ENCODE data around the gene RBM19.

The RBM19 gene

DNA sequence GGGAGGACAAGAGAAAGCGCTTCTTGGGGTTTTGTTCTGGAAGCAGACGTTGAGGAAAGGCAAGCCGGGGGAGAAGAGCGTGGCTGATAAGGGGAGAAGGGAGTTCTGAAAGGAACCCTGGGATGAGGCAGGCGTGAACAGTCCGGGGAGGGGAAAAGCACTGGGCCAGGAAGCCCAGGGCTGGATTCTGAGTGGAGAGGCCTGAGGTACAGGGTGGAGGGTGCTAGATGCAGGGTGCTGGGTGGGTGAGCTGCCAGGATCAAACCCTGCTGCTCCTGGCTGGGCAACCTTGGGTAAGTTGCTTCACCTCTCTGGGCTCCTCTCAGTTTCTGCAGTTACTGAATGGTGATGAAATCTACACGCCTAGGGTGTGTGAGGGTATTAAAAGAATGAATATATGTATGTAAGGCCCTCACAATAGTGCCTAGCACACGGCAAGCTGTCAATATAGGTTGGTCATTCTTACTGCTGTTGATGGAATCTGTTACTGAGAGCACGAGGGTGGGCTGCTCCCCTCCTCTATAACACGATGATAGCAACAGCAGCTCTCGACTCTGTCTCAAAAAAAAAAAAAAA, 138.5 kb downstream of the RBM19 start:
- no peaks in the 10 kb centered on the region for H3K36me3 ChIP-seq (ENCODE audit: control insufficient read depth, low read depth, low read length)
- no peaks in the 10 kb centered on the region for H3K4me1 ChIP-seq (ENCODE audit: control insufficient read depth, low read depth, low read length)
- H3K9me3 ChIP-seq (ENCODE audit: control insufficient read depth, low read depth, low read length), result no peaks in the 10 kb centered on the region
- no peak overlapping the region for H3K9ac ChIP-seq (ENCODE audit: low read length)
- no peak overlapping the region for H3K4me3 ChIP-seq (ENCODE audit: low read length)
- no peaks in the 10 kb centered on the region for H3K27me3 ChIP-seq (ENCODE audit: control insufficient read depth, insufficient read depth, low read length)
- no peak overlapping the region for H3K27ac ChIP-seq (ENCODE audit: low read length)

DNA sequence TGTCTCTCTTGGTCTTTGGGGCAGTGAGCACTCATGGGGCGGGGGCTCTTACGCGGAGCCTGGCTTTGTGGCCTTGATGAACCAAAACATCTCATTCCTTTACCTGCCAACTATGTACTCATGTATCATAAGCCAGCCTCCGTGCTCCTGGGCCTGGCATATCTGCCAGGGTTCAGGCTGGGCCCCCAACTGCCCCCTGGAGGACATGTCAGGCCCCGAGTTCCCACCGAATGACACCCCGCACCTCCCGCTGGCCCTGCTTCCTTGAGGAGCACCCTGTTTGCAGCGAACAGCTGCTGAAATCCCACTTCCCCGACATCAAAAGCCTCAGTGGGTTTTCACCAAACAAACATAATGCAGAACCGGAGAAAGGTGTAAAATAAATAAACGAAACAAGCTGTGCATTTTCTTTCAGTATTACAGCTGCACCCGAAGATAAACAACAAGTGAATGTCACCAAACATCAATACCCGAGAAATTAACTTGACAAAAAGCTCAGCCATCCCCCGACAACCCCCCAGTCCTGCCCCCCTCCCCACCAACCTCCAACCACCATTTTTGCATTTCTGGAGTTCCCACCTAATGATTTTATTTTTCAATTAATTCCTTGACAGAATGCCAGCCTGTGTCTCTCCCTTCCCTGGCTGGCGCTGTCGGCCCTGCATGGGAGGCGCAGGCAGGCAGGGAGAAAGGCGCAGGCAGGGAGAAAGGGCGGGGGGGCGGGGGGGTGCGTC, 139.2 kb downstream of the RBM19 start:
- H3K9me3 ChIP-seq (ENCODE audit: control insufficient read depth, low read depth, low read length), result no peaks in the 10 kb centered on the region
- no peak overlapping the region for H3K9ac ChIP-seq (ENCODE audit: low read length)
- H3K4me3 ChIP-seq (ENCODE audit: low read length), result no peak overlapping the region
- H3K27ac ChIP-seq (ENCODE audit: low read length), result no peak overlapping the region
- no peaks in the 10 kb centered on the region for H3K4me1 ChIP-seq (ENCODE audit: control insufficient read depth, low read depth, low read length)
- H3K36me3 ChIP-seq (ENCODE audit: control insufficient read depth, low read depth, low read length), result no peaks in the 10 kb centered on the region
- H3K27me3 ChIP-seq (ENCODE audit: control insufficient read depth, insufficient read depth, low read length), result no peaks in the 10 kb centered on the region

DNA sequence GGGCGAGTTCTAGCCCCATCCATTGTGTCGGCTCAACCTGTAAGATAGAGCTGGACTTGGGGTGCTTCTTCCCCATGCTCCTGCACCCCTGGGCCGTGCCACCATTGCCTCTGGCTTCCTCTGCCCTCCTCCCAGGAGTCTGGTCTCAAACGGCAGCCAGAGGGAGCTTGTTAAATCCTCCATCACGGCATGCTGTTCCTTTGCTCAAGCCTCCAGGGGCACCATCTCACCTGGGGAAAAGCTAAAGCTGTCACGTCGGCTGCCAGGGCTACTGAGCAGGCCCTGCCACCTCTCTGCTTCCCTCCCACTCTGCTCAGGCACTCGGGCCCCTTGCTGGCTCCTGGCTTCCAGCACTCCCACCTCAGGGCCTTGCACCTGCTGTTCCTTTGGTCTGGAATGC, 140.4 kb downstream of the RBM19 start:
- H3K4me1 ChIP-seq (ENCODE audit: control insufficient read depth, low read depth, low read length), result no peaks in the 10 kb centered on the region
- no peaks in the 10 kb centered on the region for H3K36me3 ChIP-seq (ENCODE audit: control insufficient read depth, low read depth, low read length)
- H3K27me3 ChIP-seq (ENCODE audit: control insufficient read depth, insufficient read depth, low read length), result no peaks in the 10 kb centered on the region
- H3K4me3 ChIP-seq (ENCODE audit: low read length), result no peak overlapping the region
- H3K9ac ChIP-seq (ENCODE audit: low read length), result no peak overlapping the region
- H3K9me3 ChIP-seq (ENCODE audit: control insufficient read depth, low read depth, low read length), result no peaks in the 10 kb centered on the region
- no peak overlapping the region for H3K27ac ChIP-seq (ENCODE audit: low read length)

DNA sequence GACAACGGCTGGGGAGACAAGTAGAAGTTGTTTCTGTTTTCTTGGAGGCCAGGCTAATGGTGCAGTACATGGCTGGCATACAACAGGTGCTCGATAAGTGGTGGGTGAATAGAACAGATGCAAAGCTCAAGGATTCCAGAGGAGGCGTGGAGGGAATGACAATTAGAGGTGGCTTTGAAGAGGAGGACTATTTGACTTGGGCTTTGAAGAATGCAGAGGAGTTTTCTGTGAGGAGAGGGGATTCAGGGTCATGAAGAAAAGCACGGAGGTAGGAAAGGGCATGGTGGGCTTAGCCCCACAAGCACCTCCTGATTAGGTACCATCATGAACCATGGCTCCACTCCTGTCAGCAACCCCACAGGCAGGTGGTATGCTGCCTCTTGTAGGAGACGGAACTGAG, 142.3 kb downstream of the RBM19 start:
- Histone ChIP-seq H3K4me1 (ENCODE audit: control insufficient read depth, low read depth, low read length) (no peaks in the 10 kb centered on the region), H3K27ac (ENCODE audit: low read length) (no peak overlapping the region), H3K9ac (ENCODE audit: low read length) (no peak overlapping the region), H3K27me3 (ENCODE audit: control insufficient read depth, insufficient read depth, low read length) (no peaks in the 10 kb centered on the region), H3K4me3 (ENCODE audit: low read length) (no peak overlapping the region), H3K36me3 (ENCODE audit: control insufficient read depth, low read depth, low read length) (no peaks in the 10 kb centered on the region), H3K9me3 (ENCODE audit: control insufficient read depth, low read depth, low read length) (no peaks in the 10 kb centered on the region)

DNA sequence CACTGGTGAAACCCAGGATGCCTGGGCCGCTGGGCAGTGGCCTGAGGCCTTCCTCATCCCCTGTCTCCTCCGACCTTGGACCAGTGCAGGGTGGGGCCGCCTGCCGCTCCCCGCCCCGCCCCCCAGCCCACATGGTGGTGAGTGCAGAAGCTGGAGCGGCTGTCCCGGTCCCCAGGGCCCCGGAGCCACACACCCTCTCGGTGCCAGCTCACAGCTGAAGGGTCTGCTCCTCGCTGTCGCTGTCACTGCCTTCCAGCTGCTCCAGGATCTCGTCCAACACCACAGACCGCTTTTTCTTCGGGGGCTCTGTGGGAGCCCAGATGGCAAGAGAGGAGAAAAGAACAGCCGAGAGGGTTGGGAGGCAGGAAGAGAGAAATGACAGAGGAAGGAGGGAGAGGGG, 143.1 kb downstream of the RBM19 start:
- Histone ChIP-seq H3K36me3 (ENCODE audit: control insufficient read depth, low read depth, low read length) (no peaks in the 10 kb centered on the region), H3K27me3 (ENCODE audit: control insufficient read depth, insufficient read depth, low read length) (no peaks in the 10 kb centered on the region), H3K9me3 (ENCODE audit: control insufficient read depth, low read depth, low read length) (no peaks in the 10 kb centered on the region), H3K27ac (ENCODE audit: low read length) (no peak overlapping the region), H3K4me3 (ENCODE audit: low read length) (no peak overlapping the region), H3K9ac (ENCODE audit: low read length) (no peak overlapping the region), H3K4me1 (ENCODE audit: control insufficient read depth, low read depth, low read length) (no peaks in the 10 kb centered on the region)

DNA sequence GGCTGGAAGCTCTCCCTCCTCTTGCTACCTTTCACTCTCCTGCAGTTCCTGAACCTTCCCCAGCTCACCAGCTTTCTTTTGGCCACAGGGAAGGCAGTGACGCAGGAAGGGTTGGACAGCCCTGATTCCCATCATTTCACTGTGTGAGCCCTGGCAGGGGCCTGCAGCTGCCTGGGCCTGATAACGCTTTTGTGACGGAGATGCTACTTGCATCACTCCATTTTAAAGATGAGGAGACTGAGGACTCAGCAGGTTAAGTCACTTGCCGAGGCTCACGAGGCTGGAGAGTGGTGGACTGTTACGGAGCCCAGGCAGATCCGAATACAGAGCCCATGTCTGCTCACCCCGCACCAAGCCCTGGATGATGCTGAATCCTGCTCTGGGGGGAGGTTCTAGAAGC, 145.3 kb downstream of the RBM19 start:
- Histone ChIP-seq H3K9ac (ENCODE audit: low read length) (no peak overlapping the region), H3K9me3 (ENCODE audit: control insufficient read depth, low read depth, low read length) (no peaks in the 10 kb centered on the region), H3K4me3 (ENCODE audit: low read length) (no peak overlapping the region), H3K36me3 (ENCODE audit: control insufficient read depth, low read depth, low read length) (no peaks in the 10 kb centered on the region), H3K27me3 (ENCODE audit: control insufficient read depth, insufficient read depth, low read length) (no peaks in the 10 kb centered on the region), H3K4me1 (ENCODE audit: control insufficient read depth, low read depth, low read length) (no peaks in the 10 kb centered on the region), H3K27ac (ENCODE audit: low read length) (no peak overlapping the region)

DNA sequence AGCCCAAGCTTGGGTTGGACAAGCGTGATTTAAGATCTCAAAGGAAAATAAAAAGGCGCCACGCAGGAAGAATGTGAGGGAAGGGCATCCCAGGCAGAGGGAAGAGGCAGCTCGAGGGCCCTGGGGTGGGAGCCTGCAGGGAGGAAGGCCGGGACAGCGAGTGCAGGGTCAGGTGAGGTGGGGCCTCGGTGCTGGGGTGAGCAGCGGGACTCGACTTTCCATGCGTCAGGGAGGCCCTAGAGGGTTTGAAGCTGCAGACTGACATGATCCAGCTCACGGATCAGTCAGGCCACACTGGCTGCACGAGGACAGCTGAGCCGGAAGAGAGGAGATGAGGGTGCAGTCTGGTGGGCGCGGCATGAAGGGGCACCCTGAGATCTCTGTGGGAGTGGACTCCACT, 145.8 kb downstream of the RBM19 start:
- Histone ChIP-seq H3K4me3 (ENCODE audit: low read length) (no peak overlapping the region), H3K27ac (ENCODE audit: low read length) (no peak overlapping the region), H3K36me3 (ENCODE audit: control insufficient read depth, low read depth, low read length) (no peaks in the 10 kb centered on the region), H3K27me3 (ENCODE audit: control insufficient read depth, insufficient read depth, low read length) (no peaks in the 10 kb centered on the region), H3K9me3 (ENCODE audit: control insufficient read depth, low read depth, low read length) (no peaks in the 10 kb centered on the region), H3K9ac (ENCODE audit: low read length) (no peak overlapping the region), H3K4me1 (ENCODE audit: control insufficient read depth, low read depth, low read length) (no peaks in the 10 kb centered on the region)

DNA sequence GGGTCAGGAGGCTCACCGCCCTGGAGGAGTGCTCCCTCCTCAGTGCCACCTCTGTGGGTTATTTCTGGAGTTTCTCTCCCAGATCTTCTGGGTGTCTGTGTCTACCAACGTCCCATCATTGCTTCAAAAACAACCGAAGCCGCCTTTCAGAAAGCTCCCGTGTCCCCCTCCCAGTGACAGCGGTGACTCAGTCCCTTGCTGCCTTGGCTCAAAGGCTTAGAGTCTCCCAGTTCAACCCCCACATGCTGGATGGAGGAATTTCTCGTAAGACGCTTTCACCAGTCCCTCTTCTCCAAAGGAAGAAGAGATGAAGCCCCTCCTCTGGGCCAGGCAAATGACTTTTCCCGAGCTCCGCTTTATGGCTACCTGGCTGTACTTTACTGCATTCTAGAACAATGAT, 146.6 kb downstream of the RBM19 start:
- Histone ChIP-seq H3K9ac (ENCODE audit: low read length) (no peak overlapping the region), H3K4me1 (ENCODE audit: control insufficient read depth, low read depth, low read length) (no peaks in the 10 kb centered on the region), H3K27me3 (ENCODE audit: control insufficient read depth, insufficient read depth, low read length) (no peaks in the 10 kb centered on the region), H3K9me3 (ENCODE audit: control insufficient read depth, low read depth, low read length) (no peaks in the 10 kb centered on the region), H3K27ac (ENCODE audit: low read length) (no peak overlapping the region), H3K4me3 (ENCODE audit: low read length) (no peak overlapping the region), H3K36me3 (ENCODE audit: control insufficient read depth, low read depth, low read length) (no peaks in the 10 kb centered on the region)

DNA sequence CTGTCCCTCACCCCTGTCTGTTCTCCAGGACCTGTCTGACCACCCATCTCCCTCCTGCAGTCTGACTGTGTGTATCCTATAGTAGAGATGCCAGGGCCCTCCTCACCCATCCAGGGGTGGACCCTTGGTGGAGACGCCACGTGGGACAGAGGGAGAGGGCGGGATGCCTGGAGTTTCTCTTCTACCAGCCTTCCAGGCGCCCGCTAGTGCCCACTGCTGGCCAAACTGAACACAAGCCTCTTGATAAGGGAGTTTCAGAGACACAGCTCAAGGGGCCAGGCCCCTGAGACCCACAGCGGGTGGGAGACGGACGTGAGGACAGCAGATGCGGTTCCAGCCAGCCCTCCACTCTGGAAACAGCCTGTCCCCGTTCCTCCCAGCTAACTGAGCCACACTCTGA, 147.3 kb downstream of the RBM19 start:
- H3K4me3 ChIP-seq (ENCODE audit: low read length), result no peak overlapping the region
- H3K27ac ChIP-seq (ENCODE audit: low read length), result no peak overlapping the region
- no peak overlapping the region for H3K9ac ChIP-seq (ENCODE audit: low read length)
- H3K9me3 ChIP-seq (ENCODE audit: control insufficient read depth, low read depth, low read length), result no peaks in the 10 kb centered on the region
- no peaks in the 10 kb centered on the region for H3K27me3 ChIP-seq (ENCODE audit: control insufficient read depth, insufficient read depth, low read length)
- no peaks in the 10 kb centered on the region for H3K4me1 ChIP-seq (ENCODE audit: control insufficient read depth, low read depth, low read length)
- no peaks in the 10 kb centered on the region for H3K36me3 ChIP-seq (ENCODE audit: control insufficient read depth, low read depth, low read length)

DNA sequence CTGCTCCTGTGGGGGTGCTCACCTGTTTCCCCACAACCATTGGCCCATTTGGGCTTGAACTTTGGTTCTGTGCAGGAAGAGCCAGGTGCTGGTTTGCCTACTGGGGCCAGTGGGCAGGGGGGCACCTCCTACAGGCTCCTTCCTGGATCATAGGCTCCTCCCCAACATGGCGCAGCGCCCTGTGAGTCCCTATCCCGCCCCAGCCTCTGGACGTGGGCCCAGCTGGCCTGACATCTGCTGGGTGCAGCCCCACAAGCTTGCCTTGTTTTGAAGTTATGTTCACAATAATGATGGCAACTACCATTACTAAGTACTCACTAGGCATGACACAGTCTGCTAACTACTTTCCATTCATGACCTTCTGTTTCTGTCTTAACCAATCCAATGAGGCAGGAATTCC, 147.8 kb downstream of the RBM19 start:
- H3K4me1 ChIP-seq (ENCODE audit: control insufficient read depth, low read depth, low read length), result no peaks in the 10 kb centered on the region

DNA sequence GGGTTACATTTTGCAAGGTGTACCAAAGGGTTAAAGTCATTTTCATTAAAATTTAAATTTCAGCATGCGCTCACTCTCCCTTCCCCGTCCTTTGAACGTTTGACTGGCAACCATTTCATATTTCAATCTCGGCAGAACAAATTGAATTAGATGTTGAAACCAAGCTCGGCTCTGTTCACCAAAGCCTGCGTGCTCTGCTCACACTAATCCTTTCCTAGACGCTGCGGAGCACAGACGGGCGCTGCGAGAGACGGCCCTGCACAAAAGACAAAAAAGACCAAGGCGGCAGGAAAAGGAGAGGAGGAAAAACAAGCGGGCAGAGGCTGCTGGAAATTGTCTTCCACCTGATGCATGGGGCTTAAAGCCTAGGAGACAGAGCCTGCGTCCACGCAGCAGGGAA, 149.3 kb downstream of the RBM19 start:
- no peaks in the 10 kb centered on the region for H3K4me1 ChIP-seq (ENCODE audit: control insufficient read depth, low read depth, low read length)
- H3K9ac ChIP-seq (ENCODE audit: low read length), result no peak overlapping the region
- no peaks in the 10 kb centered on the region for H3K27me3 ChIP-seq (ENCODE audit: control insufficient read depth, insufficient read depth, low read length)
- H3K9me3 ChIP-seq (ENCODE audit: control insufficient read depth, low read depth, low read length), result no peaks in the 10 kb centered on the region
- H3K36me3 ChIP-seq (ENCODE audit: control insufficient read depth, low read depth, low read length), result no peaks in the 10 kb centered on the region
- H3K27ac ChIP-seq (ENCODE audit: low read length), result no peak overlapping the region
- no peak overlapping the region for H3K4me3 ChIP-seq (ENCODE audit: low read length)

More for the DNA sequence above, 147.8 kb downstream of the RBM19 start:
- no peaks in the 10 kb centered on the region for H3K9me3 ChIP-seq (ENCODE audit: control insufficient read depth, low read depth, low read length)
- no peak overlapping the region for H3K27ac ChIP-seq (ENCODE audit: low read length)
- no peaks in the 10 kb centered on the region for H3K36me3 ChIP-seq (ENCODE audit: control insufficient read depth, low read depth, low read length)
- no peak overlapping the region for H3K9ac ChIP-seq (ENCODE audit: low read length)
- H3K27me3 ChIP-seq (ENCODE audit: control insufficient read depth, insufficient read depth, low read length), result no peaks in the 10 kb centered on the region
- no peak overlapping the region for H3K4me3 ChIP-seq (ENCODE audit: low read length)

DNA sequence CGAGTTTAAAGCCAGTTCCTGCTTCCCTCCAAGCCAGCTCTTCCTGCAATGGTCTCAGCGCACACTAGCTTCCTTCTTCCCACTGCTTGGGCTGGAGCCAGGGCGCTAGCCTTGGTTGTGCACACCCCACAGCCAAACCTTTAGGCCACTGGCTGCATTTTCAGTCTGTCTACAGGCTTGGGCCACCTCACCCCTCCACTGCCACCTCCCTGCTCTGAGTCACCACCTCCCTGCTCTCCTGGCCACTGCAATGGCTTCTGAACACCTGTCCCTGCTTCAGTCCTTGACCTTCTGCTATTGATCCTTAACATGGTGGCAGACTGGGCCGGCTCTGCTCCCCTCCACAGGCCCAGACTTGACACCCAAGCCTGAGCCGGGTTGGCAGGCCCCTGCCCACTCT, 151.1 kb downstream of the RBM19 start:
- no peaks in the 10 kb centered on the region for H3K27me3 ChIP-seq (ENCODE audit: control insufficient read depth, insufficient read depth, low read length)
- no peak overlapping the region for H3K4me3 ChIP-seq (ENCODE audit: low read length)
- no peak overlapping the region for H3K9ac ChIP-seq (ENCODE audit: low read length)
- no peaks in the 10 kb centered on the region for H3K36me3 ChIP-seq (ENCODE audit: control insufficient read depth, low read depth, low read length)
- H3K9me3 ChIP-seq (ENCODE audit: control insufficient read depth, low read depth, low read length), result no peaks in the 10 kb centered on the region
- no peak overlapping the region for H3K27ac ChIP-seq (ENCODE audit: low read length)
- H3K4me1 ChIP-seq (ENCODE audit: control insufficient read depth, low read depth, low read length), result no peaks in the 10 kb centered on the region
